ENCODE data around the gene NRP1.
A peak's percentile ranks its signal among the peaks of the same experiment; 100 is the strongest.

Gene NRP1

GRCh38 chr10:33196377-33196706, 138.1 kb downstream of the NRP1 start:
- H3K27ac ChIP-seq = no peak overlapping the region

GRCh38 chr10:33195608-33196376, 138.7 kb downstream of the NRP1 start:
- no peak for DNase-seq (ENCODE audit: low read depth, low spot score)
- peak overlapping the region; percentile 45 for H3K27ac ChIP-seq

More at GRCh38 chr10:33196377-33196706, 138.1 kb downstream of the NRP1 start:
- no peak for DNase-seq (ENCODE audit: low read depth, low spot score)

GRCh38 chr10:33193701-33194521, 140.6 kb downstream of the NRP1 start:
- DNase-seq (ENCODE audit: low read depth, low spot score) = peak; percentile 43
- peak overlapping the region; percentile 45 for H3K27ac ChIP-seq

- H3K27ac ChIP-seq = peak overlapping the region; percentile 45
- DNase-seq (ENCODE audit: low read depth, low spot score) = peak; percentile 41
These were observed 141.3 kb downstream of the NRP1 start for GRCh38 chr10:33193057-33193700.

DNA sequence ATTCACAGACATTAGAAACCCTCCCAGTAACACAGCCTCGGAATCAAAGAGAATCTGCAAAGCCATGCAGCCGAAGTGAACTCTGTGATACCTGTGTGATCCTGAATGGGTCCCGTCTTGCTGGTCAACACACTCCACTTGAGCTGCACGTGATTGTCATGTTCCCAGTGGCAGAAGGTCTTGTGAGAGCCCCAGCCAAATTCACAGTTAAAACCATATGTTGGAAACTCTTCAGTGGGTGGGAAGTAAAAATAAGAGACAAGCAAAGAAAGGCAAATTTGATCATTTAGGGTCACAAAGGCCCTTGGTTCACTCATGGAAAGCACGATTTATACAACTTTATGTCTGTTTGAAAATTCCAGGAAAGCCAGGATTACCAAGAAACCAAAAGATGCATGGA, 142.3 kb downstream of the NRP1 start:
- DNase-seq (ENCODE audit: low read depth, low spot score) = no peak

GRCh38 chr10:33190406-33190805, 144.1 kb downstream of the NRP1 start:
- DNase-seq (ENCODE audit: low read depth, low spot score) = no peak
- H3K27ac ChIP-seq = no peak overlapping the region

More for the DNA sequence above, 142.3 kb downstream of the NRP1 start:
- H3K27ac ChIP-seq = no peak overlapping the region

DNA sequence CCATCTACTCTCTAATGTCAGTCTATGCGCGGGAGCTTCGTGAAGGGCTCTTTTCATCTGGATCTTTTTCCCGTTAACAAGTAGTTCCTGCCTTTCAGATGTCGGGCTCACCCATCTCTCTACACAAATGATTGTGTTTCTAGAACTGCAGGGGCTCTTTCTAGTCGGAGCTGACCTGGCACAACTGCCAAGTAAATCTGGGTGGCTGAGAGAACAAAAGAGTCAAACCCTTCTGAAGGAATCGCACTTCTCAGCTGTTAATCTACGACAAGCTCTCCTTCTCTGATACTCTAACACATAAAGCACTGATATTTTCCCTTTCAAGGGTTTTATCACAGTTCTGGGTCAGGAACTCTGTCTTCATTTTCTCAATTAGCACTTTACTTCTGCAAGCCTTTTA, 144.7 kb downstream of the NRP1 start:
- H3K27ac ChIP-seq = no peak overlapping the region
- DNase-seq (ENCODE audit: low read depth, low spot score) = no peak

GRCh38 chr10:33189363-33189762, 145.1 kb downstream of the NRP1 start:
- DNase-seq (ENCODE audit: low read depth, low spot score) = no peak
- no peak overlapping the region for H3K27ac ChIP-seq

GRCh38 chr10:33187427-33187999, 147.0 kb downstream of the NRP1 start:
- no peak for DNase-seq (ENCODE audit: low read depth, low spot score)

DNA sequence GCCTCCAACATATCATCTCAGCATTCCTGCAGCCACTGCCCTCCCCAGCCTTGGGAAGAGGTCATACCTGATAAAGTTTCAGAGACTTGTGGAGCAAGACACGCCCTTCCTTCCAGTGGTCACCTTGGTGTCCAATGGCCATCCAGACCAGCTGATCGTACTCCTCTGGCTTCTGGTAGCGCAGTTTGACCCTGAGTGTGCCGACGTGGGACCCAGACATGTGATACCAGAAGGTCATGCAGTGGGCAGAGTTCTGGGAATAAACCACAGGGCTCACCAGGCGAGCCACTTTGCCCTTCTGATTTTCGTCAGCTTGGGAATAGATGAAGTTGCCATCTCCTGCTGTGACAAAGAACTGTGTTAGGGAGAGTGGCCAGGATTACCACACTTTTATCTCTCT, 148.3 kb downstream of the NRP1 start:
- H3K27ac ChIP-seq = no peak overlapping the region
- no peak for DNase-seq (ENCODE audit: low read depth, low spot score)

More at GRCh38 chr10:33187427-33187999, 147.0 kb downstream of the NRP1 start:
- no peak overlapping the region for H3K27ac ChIP-seq

- no peak overlapping the region for H3K27ac ChIP-seq
- no peak for DNase-seq (ENCODE audit: low read depth, low spot score)
These were observed 150.8 kb downstream of the NRP1 start for GRCh38 chr10:33183655-33184054.

DNA sequence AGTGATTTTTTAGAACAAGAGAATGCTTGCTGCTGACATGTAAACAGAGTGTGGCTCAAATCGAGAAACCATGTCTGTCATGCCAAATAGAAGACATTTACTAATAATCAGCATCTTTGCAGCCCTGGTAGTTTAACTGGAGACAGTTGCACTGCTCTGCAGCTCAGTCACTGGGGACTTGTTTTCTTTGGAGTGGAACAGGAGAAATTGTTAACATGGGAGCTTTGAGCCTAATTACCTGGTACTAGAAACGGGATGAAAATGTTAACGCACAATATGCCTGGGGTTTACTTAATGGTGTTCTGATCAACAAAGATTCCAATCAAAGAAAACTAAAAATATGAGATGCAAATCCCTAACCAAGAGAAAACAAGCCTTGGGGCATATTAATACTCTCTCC, 153.5 kb downstream of the NRP1 start:
- no peak overlapping the region for H3K27ac ChIP-seq
- no peak for DNase-seq (ENCODE audit: low read depth, low spot score)

GRCh38 chr10:33180390-33180789, 154.1 kb downstream of the NRP1 start:
- DNase-seq (ENCODE audit: low read depth, low spot score) = no peak
- no peak overlapping the region for H3K27ac ChIP-seq

DNA sequence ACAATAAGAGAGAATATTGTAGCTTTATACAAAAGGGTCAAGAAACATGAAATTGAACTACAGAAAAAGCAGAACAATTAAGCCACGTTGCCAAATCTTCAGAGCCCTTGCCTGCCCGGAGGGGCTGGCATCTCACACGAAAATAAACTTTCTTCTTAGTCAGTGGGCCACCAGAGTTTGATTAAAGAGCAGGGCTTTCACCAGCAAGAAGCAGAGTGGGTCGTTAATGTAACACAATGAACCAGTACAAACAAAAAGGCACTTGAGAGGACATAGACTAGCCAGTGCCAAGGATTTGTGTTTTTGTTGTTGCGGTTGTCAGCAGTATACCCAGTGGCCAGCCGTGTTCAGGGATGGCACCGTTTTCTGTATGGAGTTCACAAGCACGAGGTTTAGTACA, 155.4 kb downstream of the NRP1 start:
- H3K27ac ChIP-seq = no peak overlapping the region
- DNase-seq (ENCODE audit: low read depth, low spot score) = no peak

DNA sequence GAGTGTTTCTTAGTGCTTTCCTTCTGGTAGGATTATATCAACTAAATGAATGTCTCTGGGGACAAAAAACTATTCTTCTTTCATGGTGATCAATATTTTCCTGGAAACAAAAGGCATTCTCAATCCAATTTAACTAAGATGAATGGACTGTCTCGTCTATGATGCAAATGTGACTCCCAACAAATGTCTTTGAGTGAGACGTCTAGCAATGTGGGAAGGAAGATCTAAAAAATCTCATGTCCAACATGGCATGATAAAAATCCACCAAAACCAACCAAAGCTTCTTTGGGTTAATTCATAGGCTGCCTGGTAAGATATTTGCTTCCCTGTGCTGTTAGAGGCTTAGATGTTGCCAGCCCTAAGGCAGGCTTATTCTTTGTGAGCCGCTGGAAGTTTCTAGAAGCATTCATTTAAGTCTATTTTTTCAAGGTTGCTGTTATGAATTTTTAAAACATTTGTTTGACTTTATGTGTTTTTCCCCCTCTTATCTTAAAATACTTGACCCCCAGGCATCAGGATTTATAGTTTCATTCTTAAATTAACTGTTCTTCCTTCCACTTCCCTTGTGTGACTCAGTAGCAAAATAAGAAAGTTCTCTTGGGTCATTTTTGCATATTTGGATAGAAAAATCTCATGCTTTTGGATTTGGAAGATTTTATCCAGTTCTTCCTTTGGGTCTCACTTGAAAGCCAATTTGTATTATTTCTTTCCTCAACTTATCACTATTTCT, 156.3 kb downstream of the NRP1 start:
- no peak overlapping the region for H3K27ac ChIP-seq
- no peak for DNase-seq (ENCODE audit: low read depth, low spot score)

DNA sequence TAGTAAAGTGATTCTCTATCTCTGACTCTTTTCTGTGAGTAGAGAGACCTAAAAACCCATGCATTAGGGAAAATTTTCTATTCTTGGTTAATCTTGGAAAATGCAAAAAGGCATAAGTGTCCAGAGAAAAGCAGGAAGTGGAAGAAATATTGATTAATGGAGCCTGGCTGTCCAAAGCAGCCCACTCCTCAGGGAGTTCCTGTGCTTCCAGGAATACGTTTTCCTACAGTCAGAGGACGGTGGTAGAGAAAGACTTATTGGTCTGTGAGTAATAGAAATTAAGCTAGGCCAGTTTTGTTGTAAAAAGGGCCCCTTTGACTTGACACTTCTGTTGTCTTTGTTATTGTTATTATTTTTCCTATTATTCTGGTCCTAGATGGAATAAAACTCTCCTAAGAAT, 157.8 kb downstream of the NRP1 start:
- no peak overlapping the region for H3K27ac ChIP-seq
- no peak for DNase-seq (ENCODE audit: low read depth, low spot score)

GRCh38 chr10:33174674-33175434, 159.6 kb downstream of the NRP1 start:
- no peak for DNase-seq (ENCODE audit: low read depth, low spot score)

DNA sequence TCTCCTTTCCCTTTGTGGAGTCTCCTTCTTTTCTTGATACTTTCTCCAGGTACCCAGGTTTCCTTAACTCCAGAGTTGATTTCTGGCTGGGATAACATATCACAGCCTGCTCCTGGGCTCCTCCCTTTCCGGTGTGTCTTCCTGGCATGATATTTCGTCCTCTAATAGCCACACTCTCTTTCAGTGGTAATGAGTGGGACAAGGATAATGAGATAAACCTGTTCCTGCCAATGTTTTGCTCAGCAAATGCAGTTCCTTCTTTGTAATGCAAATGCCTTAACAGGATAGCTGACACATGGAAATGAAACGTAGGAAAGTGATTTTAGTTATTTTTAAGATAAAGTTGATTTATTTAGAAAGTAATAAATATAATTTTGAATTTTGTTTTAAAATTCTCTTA, 168.6 kb downstream of the NRP1 start:
- DNase-seq (ENCODE audit: low read depth, low spot score) = no peak
- H3K27ac ChIP-seq = no peak overlapping the region

More at GRCh38 chr10:33174674-33175434, 159.6 kb downstream of the NRP1 start:
- no peak overlapping the region for H3K27ac ChIP-seq

DNA sequence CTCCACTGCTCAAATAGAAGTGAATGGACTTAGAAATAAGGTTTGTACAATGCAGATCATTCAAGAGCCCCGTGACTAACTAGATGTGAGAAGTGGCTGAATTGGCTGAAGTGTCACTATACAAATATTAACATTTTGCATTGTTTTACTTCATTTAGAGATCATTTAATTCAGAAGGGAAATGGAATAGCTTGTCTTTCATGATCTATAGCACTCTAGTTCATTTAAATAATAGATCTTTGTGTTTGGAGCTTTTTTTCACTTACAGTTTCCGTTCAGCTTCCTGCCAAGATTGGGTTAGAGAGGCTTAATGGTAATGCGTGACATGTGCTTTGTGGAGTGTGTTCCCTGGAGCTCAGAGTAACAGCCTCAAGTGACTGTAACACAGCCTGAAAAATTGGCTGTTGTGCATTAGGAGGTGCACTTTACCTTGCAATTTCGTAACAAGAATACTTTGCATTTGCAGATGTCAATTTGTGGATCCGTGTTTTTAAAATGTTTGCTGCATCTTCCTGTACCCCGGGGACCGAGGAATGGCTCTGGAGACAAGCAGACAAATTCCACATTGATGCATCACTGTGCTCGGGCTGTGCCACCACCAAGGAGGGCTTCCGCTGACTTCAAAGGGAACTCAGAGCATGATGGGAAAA, 170.3 kb downstream of the NRP1 start:
- no peak for DNase-seq (ENCODE audit: low read depth, low spot score)
- H3K27ac ChIP-seq = no peak overlapping the region
